B cell (primary cell): ENCODE results near the gene RNF149. TPM values are rescaled to one million over a fixed set of nuclear protein-coding genes. Genes with fewer than 3 reads are reported as not detected.

Experiments
- ATAC-seq: fragments of 200-7000 bp; cut with Tn5 transposase; one replicate; pipeline ENCODE4 v1.10.0; 2021; ENCODE audit warnings: low read depth, mild to moderate bottlenecking, moderate number of reproducible peaks, moderate library complexity
- CTCF ChIA-PET: fragments of 350-600 bp; sonication (Branson Sonifier 250); formaldehyde crosslinking; loops from one replicate; lab custom pipeline; 2021; ENCODE audit warnings: antibody characterized with exemption, inconsistent platforms; lab: Charles Lee
- POLR2A ChIA-PET: fragments of 350-600 bp; sonication (Branson Sonifier 250); formaldehyde crosslinking; loops from one replicate; lab custom pipeline; 2021; ENCODE audit warnings: antibody characterized with exemption; lab: Charles Lee
- DNase-seq: peaks from one replicate; pipeline ENCODE4 v3.0.0; 2013
- H2AFZ ChIP-seq: 2 replicates; pipeline ENCODE4 v1.6.1; 2012; ENCODE audit warnings: mild to moderate bottlenecking, low read depth, low read length; ENCODE audit not compliant: insufficient read depth, poor library complexity, severe bottlenecking
- H3K27ac ChIP-seq, 2 donors: 1 replicate in 1 of 2; 2 replicates in 1 of 2; pipeline ENCODE4 v1.5.1; 2012 to 2013; ENCODE audit warnings: low read length in 2 of 2, mild to moderate bottlenecking in 2 of 2, moderate library complexity in 1 of 2
- H3K27me3 ChIP-seq, 4 experiments: fragments of 200-600 bp in 1 of 4; sonication (generic) in 1 of 4; replicated peaks in 1 of 4; 1 replicate in 2 of 4; 2 replicates in 2 of 4; pipeline versions ENCODE4 v1.6.1 to v1.7.0; 2013 to 2016; ENCODE audit warnings: low read length in 3 of 4, mild to moderate bottlenecking in 2 of 4, mixed read lengths in 1 of 4, moderate library complexity in 1 of 4; ENCODE audit not compliant: insufficient read depth in 4 of 4, control insufficient read depth in 3 of 4; ENCODE audit errors: control extremely low read depth in 1 of 4
- H3K36me3 ChIP-seq, 2 experiments: replicated peaks in 1 of 2; 1 replicate in 1 of 2; 2 replicates in 1 of 2; pipeline versions ENCODE4 v1.6.1 to v1.7.1; 2013; ENCODE audit warnings: low read length in 1 of 2; ENCODE audit not compliant: insufficient read depth in 2 of 2, control insufficient read depth in 1 of 2; ENCODE audit errors: control extremely low read depth in 1 of 2, extremely low read depth in 1 of 2
- H3K4me1 ChIP-seq, 2 donors: fragments of 200-600 bp in 1 of 2; sonication (generic) in 1 of 2; 1 replicate in 1 of 2; 2 replicates in 1 of 2; pipeline versions ENCODE4 v1.5.1 to v1.6.1; 2013 to 2017; ENCODE audit warnings: low read length in 2 of 2; ENCODE audit not compliant: control insufficient read depth in 2 of 2, insufficient read depth in 2 of 2
- H3K4me2 ChIP-seq: replicated peaks from 2 replicates; pipeline ENCODE3; 2012; ENCODE audit warnings: mild to moderate bottlenecking, low read depth, low read length; ENCODE audit not compliant: poor library complexity, severe bottlenecking
- H3K4me3 ChIP-seq, 5 experiments: fragments of 200-600 bp in 1 of 5; sonication (generic) in 1 of 5; 1 replicate in 3 of 5; 2 replicates in 2 of 5; pipeline versions ENCODE4 v1.5.1 to v1.7.0; 2011 to 2016; ENCODE audit warnings: low read length in 4 of 5, mild to moderate bottlenecking in 4 of 5, low read depth in 2 of 5, control low read depth in 1 of 5, moderate library complexity in 1 of 5; ENCODE audit not compliant: insufficient read depth in 1 of 5; ENCODE audit errors: control extremely low read depth in 1 of 5, extremely low read depth in 1 of 5
- H3K79me2 ChIP-seq: fragments of 200-600 bp; sonication (generic); one replicate; pipeline ENCODE4 v1.6.0; 2016; ENCODE audit warnings: low read length; ENCODE audit not compliant: control insufficient read depth, insufficient read depth
- H3K9ac ChIP-seq: fragments of 200-600 bp; sonication (generic); 2 replicates; pipeline ENCODE4 v1.6.1; 2017; ENCODE audit warnings: mild to moderate bottlenecking, low read length, moderate library complexity
- H3K9me3 ChIP-seq, 3 donors: one replicate each; pipeline versions ENCODE4 v1.6.1 to v1.7.1; 2013; ENCODE audit warnings: low read length in 2 of 3; ENCODE audit not compliant: control insufficient read depth in 2 of 3, insufficient read depth in 1 of 3; ENCODE audit errors: control extremely low read depth in 1 of 3
- H4K20me1 ChIP-seq: 2 replicates; pipeline ENCODE4 v1.6.0; 2012; ENCODE audit warnings: mild to moderate bottlenecking, low read length; ENCODE audit not compliant: insufficient read depth, control insufficient read depth, poor library complexity, severe bottlenecking
- H3K27ac Mint-ChIP-seq: one replicate; pipeline ENCODE4 v1.8.0; 2021; ENCODE audit warnings: mixed read lengths
- H3K27me3 Mint-ChIP-seq: one replicate; pipeline ENCODE4 v1.8.0; 2021; ENCODE audit warnings: mixed read lengths
- H3K4me1 Mint-ChIP-seq: one replicate; pipeline ENCODE4 v1.8.0; 2021; ENCODE audit warnings: mixed read lengths
- H3K4me3 Mint-ChIP-seq: one replicate; pipeline ENCODE4 v1.8.0; 2021; ENCODE audit warnings: mixed read lengths
- H3K9me3 Mint-ChIP-seq: one replicate; pipeline ENCODE4 v1.8.0; 2022; ENCODE audit warnings: mixed read lengths; ENCODE audit not compliant: insufficient read depth
- CTCF ChIP-seq: fragments of 200-600 bp; IDR thresholded peaks from one replicate; pipeline ENCODE4 v1.8.0; 2022; ENCODE audit warnings: antibody characterized with exemption, mild to moderate bottlenecking
- EZH2 ChIP-seq: IDR thresholded peaks from 2 replicates; pipeline ENCODE4 v1.6.1; 2012; ENCODE audit warnings: borderline replicate concordance, low read depth, mild to moderate bottlenecking, moderate library complexity, low read length; ENCODE audit not compliant: insufficient read depth, poor library complexity, severe bottlenecking
- WGBS: methylation state at CpG from one replicate; pipeline ENCODE4 v1.1.5; 2013; ENCODE audit warnings: missing lambda C conversion rate; ENCODE audit not compliant: insufficient coverage; 5-methylcytosine and 5-hydroxymethylcytosine counted together
- intact Hi-C: fragments of 100-400 bp; cut with micrococcal nuclease; formaldehyde crosslinking; loops from one replicate; pipeline ENCODE4 v1.10.0; 2022
- polyA plus RNA-seq: library from polyadenylated mRNA; depleted of rRNA; stranded (reverse); fragments of >200 nt; gene quantifications from 2 replicates; pipeline ENCODE4 v1.2.3, GENCODE V29; 2012
- total RNA-seq, 2 donors: library from RNA; stranded (reverse); fragments of 120-200 nt in 1 of 2; gene quantifications; 1 replicate in 1 of 2; 2 replicates in 1 of 2; pipeline versions ENCODE4 v1.2.3 to v1.2.4, GENCODE V29; 2013 to 2022

The RNF149 gene
- total and polyA plus RNA-seq, 2 donors (not counting 1 experiment from before 2014, with no cell fraction given) = 28.2 to 71.6 TPM

- no peak for DNase-seq
- Histone ChIP-seq H3K36me3 (no peaks in the 10 kb centered on the region), H3K27me3 (no peaks in the 10 kb centered on the region), H3K27ac (peak overlapping the region; percentile 1 to 22), H2AFZ (peak overlapping the region; percentile 49), H3K9me3 (peaks cover 0 to 8% (median 0%) of the 10 kb centered on the region in 3 donors), H3K9ac (no peak overlapping the region), H3K79me2 (no peaks in the 10 kb centered on the region), H4K20me1 (no peaks in the 10 kb centered on the region), H3K4me3 (peak overlapping the region in 2 of 5 experiments; percentile 0 to 4), H3K4me1 (peaks cover 18 to 19% of the 10 kb centered on the region in 2 donors), H3K4me2 (peak overlapping the region; percentile 41)
- no peak for TF ChIP-seq CTCF
- no peak for TF ChIP-seq EZH2
- WGBS = 50% methylated on average over 5 of the region's 5 CpGs
- ChIA-PET POLR2A (no interaction called here), CTCF (interaction anchor here (0.6 to 1.3 kb wide), 3 partner anchors 13 to 123 kb away, joined by 3 to 4 read pairs (median 3); no protein-coding TSS in a partner anchor)
- Mint-ChIP-seq H3K27ac (no peak overlapping the region), H3K4me3 (no peak overlapping the region), H3K4me1 (no peaks in the 10 kb centered on the region), H3K9me3 (no peaks in the 10 kb centered on the region), H3K27me3 (no peaks in the 10 kb centered on the region)
- ATAC-seq = no peak
- intact Hi-C loops = no loop called here
Observed at GRCh38 chr2:101327863-101328394, 19.4 kb upstream of the RNF149 start.

- intact Hi-C loops = no loop called here
- ChIA-PET CTCF (no interaction called here), POLR2A (no interaction called here)
Observed at GRCh38 chr2:101325425-101325824, 16.9 kb upstream of the RNF149 start.

More at GRCh38 chr2:101325425-101325824, 16.9 kb upstream of the RNF149 start:
- H3K79me2 ChIP-seq = no peaks in the 10 kb centered on the region
- H3K27me3 ChIP-seq = no peaks in the 10 kb centered on the region
- no peaks in the 10 kb centered on the region for H4K20me1 ChIP-seq
- TF ChIP-seq CTCF (no peak), EZH2 (no peak)
- no peak overlapping the region for H2AFZ ChIP-seq
- Mint-ChIP-seq H3K27ac (no peak overlapping the region), H3K27me3 (no peaks in the 10 kb centered on the region), H3K9me3 (no peaks in the 10 kb centered on the region), H3K4me3 (no peak overlapping the region), H3K4me1 (no peaks in the 10 kb centered on the region)
- no peaks in the 10 kb centered on the region for H3K36me3 ChIP-seq
- no peak overlapping the region for H3K4me3 ChIP-seq
- DNase-seq = no peak
- ATAC-seq = no peak
- H3K27ac ChIP-seq = no peak overlapping the region
- peaks cover 18 to 19% of the 10 kb centered on the region in 2 donors for H3K4me1 ChIP-seq
- H3K9ac ChIP-seq = no peak overlapping the region
- peaks cover 0 to 8% (median 0%) of the 10 kb centered on the region in 3 donors for H3K9me3 ChIP-seq
- H3K4me2 ChIP-seq = no peak overlapping the region
- WGBS = no CpG with 5 or more reads among the region's 1 CpG
